Stimulated activated CD4-positive, alpha-beta T cell treated with anti-CD3 and anti-CD28 coated beads, TNF-alpha, amount 100 ng/mL, for 48 hours (primary cell): ENCODE data around the gene GNAI3.

Experiments used
- DNase-seq, 3 donors: peaks; one replicate each; pipeline ENCODE4 v3.0.0-alpha.2; 2020; ENCODE audit warnings: low read depth in 3 of 3

The GNAI3 gene

DNA sequence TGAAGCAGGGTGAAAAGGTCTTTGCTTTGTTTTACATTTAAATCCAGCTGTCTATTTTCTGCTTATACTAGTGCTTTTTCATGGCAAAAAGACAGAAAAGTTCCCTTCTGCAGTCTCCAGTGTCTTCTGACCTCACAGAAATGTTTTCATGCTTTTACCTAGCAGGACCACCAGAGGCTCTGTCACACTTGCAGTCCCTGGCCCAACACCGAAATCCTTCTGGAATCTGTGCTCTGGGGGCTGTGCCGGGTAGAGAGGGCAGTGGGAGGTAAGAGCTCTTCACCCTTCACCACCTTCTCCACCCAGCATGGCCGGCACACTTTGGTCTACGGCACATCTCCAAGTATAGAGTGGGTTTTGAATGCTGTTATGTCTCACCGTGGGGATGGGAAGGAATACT lies 50.2 kb downstream of the GNAI3 start:
- no peak for DNase-seq

- DNase-seq, result no peak
Observed at GRCh38 chr1:109603229-109603628, 54.8 kb downstream of the GNAI3 start.

DNA sequence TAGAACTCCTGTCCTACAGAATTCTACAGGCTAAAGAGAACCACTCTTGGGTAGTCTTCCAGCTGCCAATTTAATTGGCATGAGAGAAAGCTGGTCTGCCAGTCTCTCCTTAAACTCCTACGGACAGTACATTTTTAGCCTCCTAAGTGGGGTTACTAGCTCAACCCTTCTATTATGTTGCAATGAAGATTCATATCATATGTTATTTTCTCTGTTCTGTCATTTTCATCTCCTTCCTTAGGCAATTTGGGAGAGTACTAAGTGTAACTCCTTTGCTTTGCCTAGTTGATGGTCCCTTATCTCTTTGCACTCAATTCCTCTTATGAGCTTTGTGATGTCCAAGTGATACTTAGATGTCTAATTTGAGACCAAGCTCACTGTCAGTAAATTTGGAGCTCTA lies 57.0 kb downstream of the GNAI3 start:
- DNase-seq, result no peak

DNA sequence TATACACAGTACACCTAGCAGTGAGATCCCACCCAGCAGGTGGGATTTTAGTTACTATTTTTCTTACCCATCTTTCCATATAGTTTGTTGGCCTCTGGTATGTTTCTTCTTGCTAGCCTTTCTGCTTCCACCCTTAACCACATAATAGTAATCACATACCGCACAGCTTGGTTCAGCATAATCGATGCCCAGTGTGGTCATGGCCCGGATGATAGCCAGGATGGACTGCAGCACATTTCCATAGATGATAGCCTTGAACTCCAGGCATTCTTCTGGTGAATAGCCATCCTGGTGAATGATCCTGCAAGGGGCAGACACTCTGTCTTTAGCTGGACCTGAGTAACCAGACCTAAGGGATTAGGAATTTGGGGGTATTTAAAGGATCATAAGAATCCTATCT lies 61.5 kb downstream of the GNAI3 start:
- no peak for DNase-seq

- no peak for DNase-seq
Observed at GRCh38 chr1:109610609-109611307, 62.3 kb downstream of the GNAI3 start.

GRCh38 chr1:109611308-109611990 lies 63.0 kb downstream of the GNAI3 start:
- DNase-seq, result no peak

DNA sequence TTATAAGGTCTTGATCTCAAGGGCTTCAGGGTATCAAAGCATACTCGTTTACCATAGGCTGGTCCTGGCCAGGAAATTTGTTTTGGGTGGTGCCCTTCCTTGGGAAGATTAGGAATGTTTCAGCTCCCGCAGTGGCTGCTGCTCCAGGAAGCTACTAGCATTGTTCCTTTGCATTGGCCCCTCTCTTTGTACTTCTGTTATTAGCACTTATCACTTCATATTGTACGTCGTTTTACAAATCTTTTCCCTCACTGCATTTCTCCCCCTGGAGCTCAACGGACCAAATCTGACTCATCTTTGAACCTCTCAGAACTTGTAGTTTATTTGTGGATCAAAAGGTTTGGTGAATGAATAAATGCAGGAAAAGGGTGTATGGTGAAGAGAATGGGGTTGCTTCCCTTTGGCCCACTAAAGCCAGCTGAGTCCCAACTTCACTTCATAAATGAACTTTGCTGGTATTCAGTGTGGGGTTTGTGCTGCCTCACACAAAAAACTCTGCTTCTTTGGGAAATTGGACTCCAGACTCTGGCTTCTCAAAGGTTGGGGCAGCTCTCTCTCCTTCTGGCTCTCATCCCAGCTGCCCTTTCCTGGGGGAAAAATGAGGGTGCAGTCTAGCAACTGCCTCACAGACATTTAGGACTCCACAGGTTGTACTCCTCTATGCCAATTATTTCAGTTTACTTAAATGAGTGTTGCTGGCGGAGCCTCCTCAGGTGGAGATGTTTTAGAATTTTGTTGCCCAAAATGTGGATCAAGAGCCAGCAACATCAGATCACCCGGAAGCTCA lies 65.1 kb downstream of the GNAI3 start:
- DNase-seq, result no peak

GRCh38 chr1:109615879-109616278 lies 67.5 kb downstream of the GNAI3 start:
- no peak for DNase-seq

DNA sequence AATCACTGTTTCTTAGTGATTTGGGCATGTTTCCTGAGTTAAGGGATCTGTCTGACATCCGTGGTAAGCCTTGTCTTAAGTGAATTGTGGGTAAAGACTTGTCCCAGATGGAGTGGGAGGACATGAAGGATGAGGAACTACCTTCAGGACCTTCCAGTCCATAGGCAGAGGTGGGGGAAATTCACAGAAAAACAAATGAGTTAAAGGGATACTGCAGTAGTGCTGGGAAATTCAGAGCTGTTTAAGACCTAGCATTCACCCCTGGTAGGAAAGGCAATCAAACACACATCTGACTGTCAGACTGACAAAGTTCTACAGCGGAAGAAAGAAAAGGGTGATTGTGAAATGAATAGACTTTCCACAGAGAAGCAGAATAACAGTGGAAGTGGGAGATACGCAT lies 68.0 kb downstream of the GNAI3 start:
- no peak for DNase-seq

GRCh38 chr1:109617291-109617801 lies 68.9 kb downstream of the GNAI3 start:
- DNase-seq, result no peak

DNA sequence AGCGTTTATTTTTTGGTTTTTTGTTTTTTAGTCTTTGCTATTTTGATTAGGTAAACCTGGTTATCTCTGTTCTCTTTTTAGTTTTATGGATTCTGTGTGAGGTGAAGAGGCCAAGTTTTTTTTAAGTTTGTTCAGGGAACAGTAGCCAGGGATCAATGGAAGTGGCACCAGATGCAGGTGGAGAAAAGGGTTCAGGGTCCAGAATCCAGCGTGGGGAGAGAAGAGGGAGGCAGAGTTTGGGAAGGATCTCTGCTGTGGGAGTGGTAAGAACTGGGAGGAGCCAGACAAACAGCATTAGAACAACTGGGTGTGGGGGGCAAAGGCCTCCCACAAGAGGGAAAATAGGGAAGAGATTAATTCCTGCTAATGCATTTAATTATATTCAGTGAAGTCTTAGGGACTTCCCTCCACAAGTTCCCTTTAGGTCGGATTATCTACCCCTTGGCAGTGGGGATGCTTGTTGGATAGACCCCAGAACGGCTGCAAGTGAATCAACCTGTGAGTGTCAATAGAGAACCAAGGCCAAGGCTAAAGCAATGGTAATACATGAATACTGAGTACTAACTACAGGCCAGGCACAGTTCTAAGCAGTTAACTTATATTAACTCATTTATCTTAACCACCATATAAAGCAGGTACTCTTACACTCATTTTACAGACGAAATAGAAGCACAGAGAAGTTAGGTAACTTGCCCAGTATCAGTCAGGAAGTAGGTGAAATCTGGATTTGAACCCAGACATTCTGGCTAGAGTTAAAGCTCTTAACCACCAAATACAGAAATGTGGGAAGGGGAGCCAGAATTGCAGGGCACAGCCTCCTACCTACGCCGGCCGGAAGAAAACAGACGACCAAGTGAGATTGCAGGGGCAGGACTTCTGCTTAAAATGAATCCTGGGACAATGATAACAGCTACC lies 70.5 kb downstream of the GNAI3 start:
- no peak for DNase-seq

GRCh38 chr1:109619576-109620400 lies 71.4 kb downstream of the GNAI3 start, which contains the start of the genes AMPD2 and GNAT2:
AMPD2 (plus strand) TSS chr1:109619837; CDS start chr1:109621176, 1,339 bp downstream.
GNAT2 (minus strand) TSS chr1:109619616; CDS start chr1:109612870, 6,746 bp downstream.
- DNase-seq, result peak; percentile 51 to 74 (median 61)

DNA sequence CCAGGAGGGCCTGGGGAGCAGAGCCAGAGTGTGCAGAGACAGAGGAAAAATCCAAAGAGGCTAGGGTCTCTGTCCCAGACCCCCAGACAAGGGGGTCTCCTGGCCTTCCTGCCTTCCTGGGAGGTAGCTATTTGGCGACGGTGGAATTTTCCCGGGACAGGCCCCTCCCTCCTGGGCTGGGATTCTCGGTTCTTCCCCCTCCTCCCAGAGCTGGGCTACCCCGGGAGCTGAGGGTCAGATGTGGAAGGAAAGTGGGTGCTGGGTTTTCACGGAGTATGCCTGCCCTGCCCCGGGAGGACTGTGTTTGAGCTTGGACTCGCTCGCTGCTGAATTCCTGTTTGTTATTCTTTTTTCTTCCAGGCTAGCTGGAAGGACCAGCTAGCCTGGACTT lies 72.0 kb downstream of the GNAI3 start:
- DNase-seq, result no peak

- peak; percentile 93 to 98 (median 94) for DNase-seq
Observed at GRCh38 chr1:109620841-109621286, 72.4 kb downstream of the GNAI3 start.

DNA sequence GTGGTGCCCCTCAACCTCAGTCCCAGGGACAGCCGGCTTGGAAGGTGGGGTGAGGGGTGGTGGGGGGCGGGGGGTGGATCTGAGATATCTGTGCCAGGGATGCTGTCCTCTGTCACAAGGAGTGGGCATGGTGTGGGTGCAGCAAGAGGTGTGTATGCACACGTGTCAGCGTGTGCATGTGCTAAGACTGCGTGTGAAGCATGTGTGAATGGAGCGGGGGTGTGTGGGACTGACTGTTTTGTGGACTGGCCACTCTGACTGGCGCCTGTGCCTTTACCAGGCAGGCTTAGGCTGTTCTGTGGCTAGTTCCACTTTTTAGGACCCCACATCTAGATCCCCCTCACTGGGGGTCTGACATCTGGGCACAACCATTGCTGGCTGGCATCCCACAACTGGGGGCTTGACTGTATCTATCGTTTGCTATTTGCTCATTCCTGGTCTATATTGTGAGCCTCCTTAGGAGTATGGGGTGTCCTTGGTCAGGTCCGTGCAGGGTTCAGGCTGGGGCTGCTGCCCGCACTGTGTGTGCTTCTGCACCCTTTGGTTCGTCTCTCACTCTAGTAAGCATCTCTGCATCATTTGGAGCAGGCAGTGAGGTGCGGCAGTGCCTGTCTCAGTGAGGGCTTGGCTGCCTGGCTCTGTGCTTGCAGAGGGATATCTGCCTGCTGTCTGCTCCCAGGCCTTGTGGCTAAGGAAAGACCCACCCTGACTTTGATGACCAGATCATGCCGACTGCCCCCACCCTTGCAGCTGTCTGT lies 73.1 kb downstream of the GNAI3 start:
- no peak for DNase-seq

DNA sequence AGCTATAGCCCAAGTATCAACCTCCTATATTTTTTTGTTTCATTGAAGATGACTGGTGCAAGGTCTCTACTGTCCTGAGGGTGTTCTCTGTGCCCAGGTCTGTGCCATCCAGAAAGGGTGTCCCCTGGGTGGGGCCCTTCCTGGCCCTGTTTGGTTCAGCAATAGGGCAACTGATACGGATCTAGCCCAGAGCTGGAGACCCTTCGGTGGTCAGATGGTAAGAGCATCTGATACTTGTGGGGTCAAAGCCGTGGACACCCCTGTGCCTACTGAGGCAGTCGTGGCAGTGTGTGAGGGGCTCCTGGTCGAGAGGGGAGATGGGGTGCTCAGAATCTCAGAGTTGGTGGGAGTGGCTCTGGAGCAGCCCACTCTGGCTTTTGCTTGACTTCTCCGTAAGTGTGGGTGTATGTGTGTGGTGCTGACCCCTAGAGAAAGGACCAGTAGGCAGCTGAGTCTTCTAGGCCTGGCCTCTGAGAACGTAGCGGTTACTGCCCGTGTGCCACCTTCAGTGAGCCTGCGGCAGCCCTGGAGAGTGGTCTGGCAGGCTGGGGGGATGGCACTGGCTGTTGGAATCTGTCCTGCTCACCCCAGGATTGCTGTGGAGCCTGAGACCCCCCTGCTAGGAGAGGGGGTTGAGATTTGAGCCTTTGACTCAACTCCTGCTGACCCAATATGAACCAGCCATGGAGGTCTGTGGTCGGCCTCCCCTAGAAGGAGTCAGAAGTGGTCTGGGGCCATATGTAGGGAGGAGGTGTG lies 73.9 kb downstream of the GNAI3 start:
- no peak for DNase-seq

- DNase-seq, result no peak
Observed at GRCh38 chr1:109622895-109623294, 74.5 kb downstream of the GNAI3 start.

DNA sequence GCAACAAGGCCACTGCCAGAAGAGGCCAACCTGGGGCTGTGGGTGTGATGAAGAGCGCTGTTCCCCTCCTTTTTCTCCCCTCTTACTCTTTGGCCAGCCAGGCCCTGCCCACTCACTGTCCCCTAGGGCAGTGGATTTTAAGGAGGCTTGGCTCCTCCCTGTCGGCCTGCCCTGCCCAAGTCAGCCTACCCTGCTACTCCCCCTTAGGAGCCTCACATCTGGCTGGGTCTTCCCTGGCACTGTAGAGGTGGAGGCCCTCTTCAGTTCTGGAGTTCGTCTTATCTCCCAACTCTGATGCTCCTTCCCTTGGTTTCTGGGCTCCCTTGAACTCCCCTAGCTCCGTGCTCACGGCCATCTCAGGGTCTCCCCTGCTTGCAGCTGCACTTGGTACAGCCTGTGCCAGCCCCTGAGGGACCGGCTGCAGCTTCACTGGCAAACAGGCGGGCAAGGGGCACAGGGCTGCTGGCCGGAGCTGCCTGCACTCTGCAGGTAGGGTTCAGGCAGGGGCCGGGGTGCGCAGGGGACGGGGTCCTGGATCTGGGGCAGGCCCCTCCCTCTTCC lies 75.3 kb downstream of the GNAI3 start:
- DNase-seq, result no peak
